HEK293 (cell line): ENCODE measurements around the gene ATP2A3.

Source experiments
- CTCF ChIA-PET: fragments of 350-600 bp; formaldehyde crosslinking; extraction: SDS; loops from one replicate; lab custom pipeline; 2021; ENCODE audit warnings: antibody characterized with exemption; lab: Yijun Ruan, JAX
- POLR2A ChIA-PET: fragments of 300-600 bp; formaldehyde crosslinking; extraction: SDS; loops from one replicate; lab custom pipeline; 2020; ENCODE audit warnings: antibody characterized with exemption, inconsistent platforms; lab: Yijun Ruan, JAX
- H3K27ac ChIP-seq: fragments of 200-500 bp; sonication (Bioruptor generic); 2 replicates; pipeline ENCODE4 v1.5.1; 2014; ENCODE audit warnings: low read depth, low read length, control low read depth, inconsistent platforms; ENCODE audit errors: extremely low read depth
- H3K36me3 ChIP-seq, 2 experiments: fragments of 200-500 bp in 1 of 2; sonication (Bioruptor generic) in 1 of 2; 1 replicate in 1 of 2; 2 replicates in 1 of 2; pipeline ENCODE4 v1.5.1; 2014 to 2017; ENCODE audit warnings: inconsistent platforms in 2 of 2, low read length in 2 of 2; ENCODE audit not compliant: control insufficient read depth in 2 of 2, insufficient read depth in 1 of 2
- H3K4me1 ChIP-seq: fragments of 200-500 bp; sonication (Bioruptor generic); 2 replicates; pipeline ENCODE4 v1.5.1; 2014; ENCODE audit warnings: mild to moderate bottlenecking, low read length, inconsistent platforms; ENCODE audit not compliant: control insufficient read depth, insufficient read depth
- H3K4me3 ChIP-seq: 2 replicates; pipeline ENCODE4 v1.5.1; 2011; ENCODE audit warnings: low read depth, mild to moderate bottlenecking, control low read depth, low read length, moderate library complexity
- H3K9me3 ChIP-seq: fragments of 200-500 bp; sonication (Bioruptor generic); 2 replicates; pipeline ENCODE4 v1.5.1; 2014; ENCODE audit warnings: low read depth, low read length, inconsistent platforms; ENCODE audit not compliant: control insufficient read depth, insufficient read depth
- GLIS1 ChIP-seq: fragments of 450-650 bp; formaldehyde crosslinking; IDR thresholded peaks from 2 replicates; pipeline ENCODE4 v1.5.1; 2016; ENCODE audit warnings: missing biosample characterization, missing genetic modification characterization
- HOXA7 ChIP-seq: sonication (generic); formaldehyde crosslinking; IDR thresholded peaks from 2 replicates; pipeline ENCODE4 v1.8.1; 2022; ENCODE audit warnings: missing genetic modification reagents, borderline replicate concordance
- KLF7 ChIP-seq: fragments of 450-650 bp; formaldehyde crosslinking; IDR thresholded peaks from 2 replicates; pipeline ENCODE4 v1.5.1; 2016; ENCODE audit warnings: missing biosample characterization, missing genetic modification characterization, borderline replicate concordance
- SP7 ChIP-seq: fragments of 450-650 bp; formaldehyde crosslinking; IDR thresholded peaks from 2 replicates; pipeline ENCODE4 v1.5.1; 2016; ENCODE audit warnings: missing biosample characterization, missing genetic modification characterization
- WT1 ChIP-seq: fragments of 450-650 bp; formaldehyde crosslinking; IDR thresholded peaks from 2 replicates; pipeline ENCODE4 v1.5.1; 2016; ENCODE audit warnings: missing biosample characterization, missing genetic modification characterization
- ZBTB17 ChIP-seq: fragments of 450-650 bp; formaldehyde crosslinking; IDR thresholded peaks from 2 replicates; pipeline ENCODE4 v1.5.1; 2016; ENCODE audit warnings: missing biosample characterization, missing genetic modification characterization
- ZFP3 ChIP-seq: fragments of 450-650 bp; formaldehyde crosslinking; IDR thresholded peaks from 2 replicates; pipeline ENCODE4 v1.5.1; 2016; ENCODE audit warnings: low read depth, missing biosample characterization, missing genetic modification characterization
- ZIC2 ChIP-seq: fragments of 450-650 bp; formaldehyde crosslinking; IDR thresholded peaks from 2 replicates; pipeline ENCODE4 v1.5.1; 2016; ENCODE audit warnings: missing biosample characterization, missing genetic modification characterization
- ZNF16 ChIP-seq: fragments of 450-650 bp; formaldehyde crosslinking; IDR thresholded peaks from 2 replicates; pipeline ENCODE4 v1.5.1; 2016; ENCODE audit warnings: low read depth, missing biosample characterization, missing genetic modification characterization
- ZNF2 ChIP-seq: fragments of 450-650 bp; formaldehyde crosslinking; IDR thresholded peaks from 2 replicates; pipeline ENCODE4 v1.5.1; 2016; ENCODE audit warnings: missing biosample characterization, missing genetic modification characterization
- ZNF214 ChIP-seq: fragments of 450-650 bp; formaldehyde crosslinking; IDR thresholded peaks from 2 replicates; pipeline ENCODE4 v1.5.1; 2017; ENCODE audit warnings: missing biosample characterization, mild to moderate bottlenecking, missing genetic modification characterization, borderline replicate concordance
- ZNF292 ChIP-seq: fragments of 450-650 bp; formaldehyde crosslinking; IDR thresholded peaks from 2 replicates; pipeline ENCODE4 v1.5.1; 2016; ENCODE audit warnings: low read depth, missing biosample characterization, missing genetic modification characterization, borderline replicate concordance
- ZNF585B ChIP-seq: fragments of 450-650 bp; formaldehyde crosslinking; IDR thresholded peaks from 2 replicates; pipeline ENCODE4 v1.5.1; 2016; ENCODE audit warnings: missing biosample characterization, missing genetic modification characterization
- ZNF600 ChIP-seq: fragments of 450-650 bp; formaldehyde crosslinking; IDR thresholded peaks from 2 replicates; pipeline ENCODE4 v1.5.1; 2016; ENCODE audit warnings: missing biosample characterization, missing genetic modification characterization
- ZNF660 ChIP-seq: fragments of 450-650 bp; IDR thresholded peaks from 2 replicates; pipeline ENCODE4 v1.5.1; 2018; ENCODE audit warnings: missing biosample characterization, mild to moderate bottlenecking, missing genetic modification characterization
- ZNF707 ChIP-seq: fragments of 450-650 bp; formaldehyde crosslinking; IDR thresholded peaks from 2 replicates; pipeline ENCODE4 v1.5.1; 2016; ENCODE audit warnings: missing biosample characterization, missing genetic modification characterization
- ZSCAN30 ChIP-seq: fragments of 450-650 bp; IDR thresholded peaks from 2 replicates; pipeline ENCODE4 v1.5.1; 2018; ENCODE audit warnings: missing biosample characterization, mild to moderate bottlenecking, missing genetic modification characterization, moderate library complexity
- TF ChIP-seq, protein P1 (sequence below): fragments of 450-650 bp; formaldehyde crosslinking; IDR thresholded peaks from 2 replicates; pipeline ENCODE4 v1.5.1; 2017; ENCODE audit warnings: missing biosample characterization, missing genetic modification characterization
- TF ChIP-seq, protein P2 (sequence below): fragments of 450-650 bp; formaldehyde crosslinking; IDR thresholded peaks from 2 replicates; pipeline ENCODE4 v1.5.1; 2016; ENCODE audit warnings: missing biosample characterization, missing genetic modification characterization
- TF ChIP-seq, protein P3 (sequence below): fragments of 450-650 bp; formaldehyde crosslinking; IDR thresholded peaks from 2 replicates; pipeline ENCODE4 v1.5.1; 2017; ENCODE audit warnings: missing biosample characterization, missing genetic modification characterization
- TF ChIP-seq, protein P4 (sequence below): fragments of 450-650 bp; formaldehyde crosslinking; IDR thresholded peaks from 2 replicates; pipeline ENCODE4 v1.5.1; 2016; ENCODE audit warnings: missing biosample characterization, missing genetic modification characterization

ATP2A3 gene

DNA sequence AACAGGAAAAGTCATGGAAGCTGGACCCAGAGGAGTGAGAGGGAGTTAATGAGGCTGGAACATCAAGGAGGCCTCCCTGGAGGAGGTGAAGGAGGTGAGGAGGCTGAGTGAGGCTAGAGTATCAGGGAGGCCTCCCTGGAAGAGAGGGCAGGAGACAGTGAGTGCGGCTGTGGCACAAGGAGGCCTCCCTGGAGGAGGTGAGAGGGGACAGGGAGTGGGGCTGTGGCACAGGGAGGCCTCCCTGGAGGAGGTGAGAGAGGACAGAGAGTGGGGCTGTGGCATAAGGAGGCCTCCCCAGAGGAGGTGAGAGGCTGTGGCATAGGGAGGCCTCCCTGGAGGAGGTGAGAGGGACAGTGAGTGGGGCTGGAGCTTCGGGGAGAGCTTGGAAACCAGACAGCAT lies 76.8 kb downstream of the ATP2A3 start (continued):
- TF ChIP-seq, protein P1, sequence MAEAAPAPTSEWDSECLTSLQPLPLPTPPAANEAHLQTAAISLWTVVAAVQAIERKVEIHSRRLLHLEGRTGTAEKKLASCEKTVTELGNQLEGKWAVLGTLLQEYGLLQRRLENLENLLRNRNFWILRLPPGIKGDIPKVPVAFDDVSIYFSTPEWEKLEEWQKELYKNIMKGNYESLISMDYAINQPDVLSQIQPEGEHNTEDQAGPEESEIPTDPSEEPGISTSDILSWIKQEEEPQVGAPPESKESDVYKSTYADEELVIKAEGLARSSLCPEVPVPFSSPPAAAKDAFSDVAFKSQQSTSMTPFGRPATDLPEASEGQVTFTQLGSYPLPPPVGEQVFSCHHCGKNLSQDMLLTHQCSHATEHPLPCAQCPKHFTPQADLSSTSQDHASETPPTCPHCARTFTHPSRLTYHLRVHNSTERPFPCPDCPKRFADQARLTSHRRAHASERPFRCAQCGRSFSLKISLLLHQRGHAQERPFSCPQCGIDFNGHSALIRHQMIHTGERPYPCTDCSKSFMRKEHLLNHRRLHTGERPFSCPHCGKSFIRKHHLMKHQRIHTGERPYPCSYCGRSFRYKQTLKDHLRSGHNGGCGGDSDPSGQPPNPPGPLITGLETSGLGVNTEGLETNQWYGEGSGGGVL: 0 out of 2 replicates have a peak, but pooled peaks have one; percentile 36
- TF ChIP-seq HOXA7 (CRISPR knock-in tag): no peak
- TF ChIP-seq, protein P2, sequence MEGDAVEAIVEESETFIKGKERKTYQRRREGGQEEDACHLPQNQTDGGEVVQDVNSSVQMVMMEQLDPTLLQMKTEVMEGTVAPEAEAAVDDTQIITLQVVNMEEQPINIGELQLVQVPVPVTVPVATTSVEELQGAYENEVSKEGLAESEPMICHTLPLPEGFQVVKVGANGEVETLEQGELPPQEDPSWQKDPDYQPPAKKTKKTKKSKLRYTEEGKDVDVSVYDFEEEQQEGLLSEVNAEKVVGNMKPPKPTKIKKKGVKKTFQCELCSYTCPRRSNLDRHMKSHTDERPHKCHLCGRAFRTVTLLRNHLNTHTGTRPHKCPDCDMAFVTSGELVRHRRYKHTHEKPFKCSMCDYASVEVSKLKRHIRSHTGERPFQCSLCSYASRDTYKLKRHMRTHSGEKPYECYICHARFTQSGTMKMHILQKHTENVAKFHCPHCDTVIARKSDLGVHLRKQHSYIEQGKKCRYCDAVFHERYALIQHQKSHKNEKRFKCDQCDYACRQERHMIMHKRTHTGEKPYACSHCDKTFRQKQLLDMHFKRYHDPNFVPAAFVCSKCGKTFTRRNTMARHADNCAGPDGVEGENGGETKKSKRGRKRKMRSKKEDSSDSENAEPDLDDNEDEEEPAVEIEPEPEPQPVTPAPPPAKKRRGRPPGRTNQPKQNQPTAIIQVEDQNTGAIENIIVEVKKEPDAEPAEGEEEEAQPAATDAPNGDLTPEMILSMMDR (tag by site-specific recombination): no peak
- TF ChIP-seq, protein P3, sequence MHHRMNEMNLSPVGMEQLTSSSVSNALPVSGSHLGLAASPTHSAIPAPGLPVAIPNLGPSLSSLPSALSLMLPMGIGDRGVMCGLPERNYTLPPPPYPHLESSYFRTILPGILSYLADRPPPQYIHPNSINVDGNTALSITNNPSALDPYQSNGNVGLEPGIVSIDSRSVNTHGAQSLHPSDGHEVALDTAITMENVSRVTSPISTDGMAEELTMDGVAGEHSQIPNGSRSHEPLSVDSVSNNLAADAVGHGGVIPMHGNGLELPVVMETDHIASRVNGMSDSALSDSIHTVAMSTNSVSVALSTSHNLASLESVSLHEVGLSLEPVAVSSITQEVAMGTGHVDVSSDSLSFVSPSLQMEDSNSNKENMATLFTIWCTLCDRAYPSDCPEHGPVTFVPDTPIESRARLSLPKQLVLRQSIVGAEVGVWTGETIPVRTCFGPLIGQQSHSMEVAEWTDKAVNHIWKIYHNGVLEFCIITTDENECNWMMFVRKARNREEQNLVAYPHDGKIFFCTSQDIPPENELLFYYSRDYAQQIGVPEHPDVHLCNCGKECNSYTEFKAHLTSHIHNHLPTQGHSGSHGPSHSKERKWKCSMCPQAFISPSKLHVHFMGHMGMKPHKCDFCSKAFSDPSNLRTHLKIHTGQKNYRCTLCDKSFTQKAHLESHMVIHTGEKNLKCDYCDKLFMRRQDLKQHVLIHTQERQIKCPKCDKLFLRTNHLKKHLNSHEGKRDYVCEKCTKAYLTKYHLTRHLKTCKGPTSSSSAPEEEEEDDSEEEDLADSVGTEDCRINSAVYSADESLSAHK (tag by site-specific recombination): no peak

DNA sequence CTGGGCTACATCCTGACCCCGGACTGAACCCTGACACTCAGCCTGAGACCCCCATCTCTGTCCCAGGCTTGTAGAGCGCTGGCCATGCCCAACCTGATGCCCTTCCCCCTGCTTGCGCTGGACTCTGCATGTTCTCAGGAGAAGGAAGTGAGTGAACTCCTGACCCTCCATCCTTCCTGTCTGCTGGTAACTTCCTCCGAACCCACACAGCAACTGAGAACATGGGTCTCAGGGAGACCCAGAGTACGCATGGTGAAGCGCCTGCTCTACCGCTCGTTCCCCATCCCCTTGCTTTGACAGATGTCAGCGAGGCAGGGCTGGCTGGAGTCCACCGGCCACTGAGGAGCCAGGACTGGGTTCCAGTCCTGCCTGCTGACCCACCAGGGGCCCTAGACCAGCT lies 77.5 kb downstream of the ATP2A3 start:
- Histone ChIP-seq H3K36me3 (peaks cover 4 to 43% of the 10 kb centered on the region in 2 experiments), H3K9me3 (no peaks in the 10 kb centered on the region), H3K4me1 (peaks cover 35% of the 10 kb centered on the region), H3K27ac (no peak overlapping the region), H3K4me3 (no peak overlapping the region)
- ChIA-PET POLR2A (no interaction called here), CTCF (interaction anchor here (0.7 kb wide), 2 partner anchors 14 to 526 kb away, joined by 3 read pairs; no protein-coding TSS in a partner anchor)
- no peak for TF ChIP-seq ZNF585B (tag by site-specific recombination)
- TF ChIP-seq ZFP3 (tag by site-specific recombination): no peak
- no peak for TF ChIP-seq ZNF214 (tag by site-specific recombination)
- no peak for TF ChIP-seq ZNF707 (tag by site-specific recombination)
- TF ChIP-seq GLIS1 (tag by site-specific recombination): no peak
- TF ChIP-seq KLF7 (tag by site-specific recombination): no peak
- TF ChIP-seq ZBTB17 (tag by site-specific recombination): no peak
- TF ChIP-seq, protein P1: no peak
- no peak for TF ChIP-seq WT1
- TF ChIP-seq ZNF600 (tag by site-specific recombination): no peak
- no peak for TF ChIP-seq ZNF2
- no peak for TF ChIP-seq ZSCAN30

DNA sequence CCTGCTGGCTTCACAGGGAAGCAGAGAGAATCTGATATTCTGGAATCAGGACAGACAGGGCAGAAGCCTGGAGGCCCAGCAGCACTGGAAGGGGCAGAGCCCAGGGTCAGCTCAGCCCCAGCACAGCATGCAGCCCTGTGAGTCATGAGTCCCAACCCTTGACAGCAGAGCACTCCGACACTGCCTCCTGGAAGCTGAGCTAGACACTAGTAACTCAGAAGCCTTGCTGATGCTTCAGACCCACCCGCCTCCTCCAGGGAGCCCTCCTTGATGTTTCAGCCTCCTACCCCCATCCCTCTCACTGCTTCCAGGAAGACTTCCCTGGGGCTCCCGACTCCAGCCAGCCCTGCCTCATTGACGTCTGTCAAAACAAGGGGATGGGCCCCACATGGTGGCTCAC lies 78.3 kb downstream of the ATP2A3 start:
- ChIA-PET POLR2A (no interaction called here), CTCF (interaction anchor here (1.1 to 2.0 kb wide), 2 partner anchors 25 to 149 kb away, joined by 3 to 5 read pairs; no protein-coding TSS in a partner anchor)
- Histone ChIP-seq H3K4me3 (no peak overlapping the region), H3K9me3 (no peaks in the 10 kb centered on the region), H3K4me1 (peaks cover 29% of the 10 kb centered on the region), H3K27ac (no peak overlapping the region), H3K36me3 (peaks cover 4 to 51% of the 10 kb centered on the region in 2 experiments)
- peak; percentile 87 for TF ChIP-seq ZNF600 (tag by site-specific recombination)
- peak; percentile 62 for TF ChIP-seq ZIC2
- no peak for TF ChIP-seq ZNF292 (tag by site-specific recombination)
- TF ChIP-seq ZNF16 (tag by site-specific recombination): no peak
- TF ChIP-seq SP7 (tag by site-specific recombination): 0 out of 2 replicates have a peak, but pooled peaks have one; percentile 38
- 0 out of 2 replicates have a peak, but pooled peaks have one; percentile 41 for TF ChIP-seq ZNF660 (tag by site-specific recombination)
- TF ChIP-seq, protein P4, sequence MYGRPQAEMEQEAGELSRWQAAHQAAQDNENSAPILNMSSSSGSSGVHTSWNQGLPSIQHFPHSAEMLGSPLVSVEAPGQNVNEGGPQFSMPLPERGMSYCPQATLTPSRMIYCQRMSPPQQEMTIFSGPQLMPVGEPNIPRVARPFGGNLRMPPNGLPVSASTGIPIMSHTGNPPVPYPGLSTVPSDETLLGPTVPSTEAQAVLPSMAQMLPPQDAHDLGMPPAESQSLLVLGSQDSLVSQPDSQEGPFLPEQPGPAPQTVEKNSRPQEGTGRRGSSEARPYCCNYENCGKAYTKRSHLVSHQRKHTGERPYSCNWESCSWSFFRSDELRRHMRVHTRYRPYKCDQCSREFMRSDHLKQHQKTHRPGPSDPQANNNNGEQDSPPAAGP: peak; percentile 68
